Nucleus accumbens (tissue), 56 donors: ENCODE measurements around the gene TMEM127.
A peak's percentile ranks its signal among the peaks of the same experiment; 100 is the strongest.
"Not testable (repeated sequence)": the region's sequence is repeated elsewhere in the genome, so short reads cannot be mapped to it uniquely, and the experiment has no call there.

Experiments used
- DNase-seq, 56 donors: peaks; one replicate each; lab custom pipeline; 2025; lab: John Stamatoyannopoulos, UW

The TMEM127 gene

GRCh38 chr2:96264656-96265348 is 995 bp downstream of the TMEM127 start:
- peak in 12 of 56 donors; percentile 8 to 64 (median 28) for DNase-seq

- no peak for DNase-seq
Observed at GRCh38 chr2:96264086-96264485, 1.7 kb downstream of the TMEM127 start.

GRCh38 chr2:96262306-96262705 is 3.5 kb downstream of the TMEM127 start:
- DNase-seq, result no peak

- DNase-seq, result no peak
Observed at GRCh38 chr2:96261328-96262003, 4.3 kb downstream of the TMEM127 start.

- peak in 12 of 56 donors; percentile 6 to 42 (median 14) for DNase-seq
Observed at GRCh38 chr2:96260387-96261260, 5.2 kb downstream of the TMEM127 start.

GRCh38 chr2:96259497-96259921 is 6.3 kb downstream of the TMEM127 start:
- no peak for DNase-seq

GRCh38 chr2:96258166-96259022 is 7.4 kb downstream of the TMEM127 start:
- no peak for DNase-seq

- DNase-seq, result not testable (repeated sequence)
Observed at GRCh38 chr2:96257744-96258143, 8.1 kb downstream of the TMEM127 start.

- no peak for DNase-seq
Observed at GRCh38 chr2:96256611-96257113, 9.1 kb downstream of the TMEM127 start.

GRCh38 chr2:96254571-96254970 is 11.2 kb downstream of the TMEM127 start:
- DNase-seq, result no peak

- DNase-seq, result no peak
Observed at GRCh38 chr2:96253006-96253405, 12.8 kb downstream of the TMEM127 start.

GRCh38 chr2:96252526-96252925 is 13.3 kb downstream of the TMEM127 start:
- DNase-seq, result no peak

GRCh38 chr2:96251721-96252292 is 14.0 kb downstream of the TMEM127 start:
- peak in 25 of 56 donors; percentile 12 to 58 (median 31) for DNase-seq

- DNase-seq, result no peak
Observed at GRCh38 chr2:96250188-96250587, 15.6 kb downstream of the TMEM127 start.

GRCh38 chr2:96249654-96250053 is 16.1 kb downstream of the TMEM127 start:
- no peak for DNase-seq

GRCh38 chr2:96248624-96249023 is 17.2 kb downstream of the TMEM127 start:
- no peak for DNase-seq

GRCh38 chr2:96247896-96248295 is 17.9 kb downstream of the TMEM127 start:
- no peak for DNase-seq

- no peak for DNase-seq
Observed at GRCh38 chr2:96247009-96247408, 18.8 kb downstream of the TMEM127 start.

GRCh38 chr2:96245609-96246390 is 20.0 kb downstream of the TMEM127 start:
- peak in 1 of 56 donors; percentile 4 for DNase-seq
